ENCODE measurements around the gene SLC22A4.

GRCh38 chr5:132274050-132274792 lies 20.0 kb upstream of the SLC22A4 start:
- no peak for TF ChIP-seq POLR2AphosphoS5 (IDR thresholded peaks at IDR 0.05)
- no peak for TF ChIP-seq CTCF (IDR thresholded peaks at IDR 0.05)
